ENCODE measurements around the gene MAP3K12. TPM values are rescaled to one million over a fixed set of nuclear protein-coding genes. Genes with fewer than 3 reads are reported as not detected.

The MAP3K12 gene
- total RNA-seq, 1 experiment from 2014 or later, result 11.6 TPM

GRCh38 chr12:53492830-53493609, 6.2 kb downstream of the MAP3K12 start:
- peak; percentile 92 for DNase-seq (ENCODE audit: low spot score)
- no TSS peak for BruUV-seq (replicated peaks)
- Histone ChIP-seq H3K4me1 (ENCODE audit: insufficient read depth, low read length, poor library complexity, severe bottlenecking) (peaks cover 17% of the 10 kb centered on the region), H3K9me3 (ENCODE audit: low read depth, low read length, poor library complexity, severe bottlenecking) (no peaks in the 10 kb centered on the region), H3K27me3 (replicated peaks; ENCODE audit: insufficient read depth, low read depth, low read length, poor library complexity) (no peaks in the 10 kb centered on the region), H3K36me3 (ENCODE audit: insufficient read depth, low read length, poor library complexity, severe bottlenecking) (no peaks in the 10 kb centered on the region), H3K27ac (ENCODE audit: low read depth, low read length, poor library complexity, severe bottlenecking) (peak overlapping the region; percentile 80), H3K4me3 (ENCODE audit: low read depth, low read length, poor library complexity, severe bottlenecking) (peak overlapping the region; percentile 64)
- intact Hi-C loops (cut with micrococcal nuclease; ENCODE audit: unreplicated experiment), result no loop called here
- TF ChIP-seq EZH2 (IDR thresholded peaks at IDR 0.05; ENCODE audit: borderline replicate concordance, low read depth, low read length, poor library complexity, severe bottlenecking) (no peak), CTCF (conservative IDR thresholded peaks at IDR 0.05; ENCODE audit: low read depth, low read length) (no peak)
- ChIA-PET POLR2A (ENCODE audit: low non-redundant PET) (no interaction called here), CTCF (no interaction called here)

GRCh38 chr12:53492188-53492587, 7.1 kb downstream of the MAP3K12 start:
- H3K9me3 ChIP-seq (ENCODE audit: low read depth, low read length, poor library complexity, severe bottlenecking), result no peaks in the 10 kb centered on the region
- H3K27ac ChIP-seq (ENCODE audit: low read depth, low read length, poor library complexity, severe bottlenecking), result peak overlapping the region; percentile 80
- POLR2A ChIA-PET (ENCODE audit: low non-redundant PET), result no interaction called here
- CTCF ChIA-PET, result interaction anchor here (0.6 to 0.7 kb wide), 2 partner anchors 312 to 407 kb away, joined by 3 read pairs; partner anchors contain the start of genes CSAD and ZNF740
- BruUV-seq (replicated peaks), result TSS peak; percentile 65
- no peaks in the 10 kb centered on the region for H3K27me3 ChIP-seq (replicated peaks; ENCODE audit: insufficient read depth, low read depth, low read length, poor library complexity)
- no peaks in the 10 kb centered on the region for H3K36me3 ChIP-seq (ENCODE audit: insufficient read depth, low read length, poor library complexity, severe bottlenecking)
- H3K4me1 ChIP-seq (ENCODE audit: insufficient read depth, low read length, poor library complexity, severe bottlenecking), result peaks cover 17% of the 10 kb centered on the region
- H3K4me3 ChIP-seq (ENCODE audit: low read depth, low read length, poor library complexity, severe bottlenecking), result peak overlapping the region; percentile 64
- TF ChIP-seq CTCF (conservative IDR thresholded peaks at IDR 0.05; ENCODE audit: low read depth, low read length) (no peak), EZH2 (IDR thresholded peaks at IDR 0.05; ENCODE audit: borderline replicate concordance, low read depth, low read length, poor library complexity, severe bottlenecking) (no peak)
- intact Hi-C loops (cut with micrococcal nuclease; ENCODE audit: unreplicated experiment), result no loop called here
- no peak for DNase-seq (ENCODE audit: low spot score)

- no TSS peak for BruUV-seq (replicated peaks)
- peaks cover 17% of the 10 kb centered on the region for H3K36me3 ChIP-seq (ENCODE audit: insufficient read depth, low read length, poor library complexity, severe bottlenecking)
- CTCF ChIA-PET, result no interaction called here
- no peak for TF ChIP-seq CTCF (conservative IDR thresholded peaks at IDR 0.05; ENCODE audit: low read depth, low read length)
- TF ChIP-seq EZH2 (IDR thresholded peaks at IDR 0.05; ENCODE audit: borderline replicate concordance, low read depth, low read length, poor library complexity, severe bottlenecking), result no peak
- intact Hi-C loops (cut with micrococcal nuclease; ENCODE audit: unreplicated experiment), result no loop called here
- POLR2A ChIA-PET (ENCODE audit: low non-redundant PET), result interaction anchor here (1.1 kb wide), 1 partner anchor 10 kb away, joined by 3 read pairs; no protein-coding TSS in a partner anchor
- no peaks in the 10 kb centered on the region for H3K9me3 ChIP-seq (ENCODE audit: low read depth, low read length, poor library complexity, severe bottlenecking)
- no peak overlapping the region for H3K27ac ChIP-seq (ENCODE audit: low read depth, low read length, poor library complexity, severe bottlenecking)
- H3K4me1 ChIP-seq (ENCODE audit: insufficient read depth, low read length, poor library complexity, severe bottlenecking), result peaks cover 17% of the 10 kb centered on the region
- no peaks in the 10 kb centered on the region for H3K27me3 ChIP-seq (replicated peaks; ENCODE audit: insufficient read depth, low read depth, low read length, poor library complexity)
- H3K4me3 ChIP-seq (ENCODE audit: low read depth, low read length, poor library complexity, severe bottlenecking), result no peak overlapping the region
- DNase-seq (ENCODE audit: low spot score), result no peak
Measured at GRCh38 chr12:53489242-53489864, 9.9 kb downstream of the MAP3K12 start.

Measured in A673 (cell line).